ENCODE measurements around the gene COMMD7.

GRCh38 chr20:32753731-32754130, 10.5 kb upstream of the COMMD7 start:
- TF ChIP-seq, protein P1, sequence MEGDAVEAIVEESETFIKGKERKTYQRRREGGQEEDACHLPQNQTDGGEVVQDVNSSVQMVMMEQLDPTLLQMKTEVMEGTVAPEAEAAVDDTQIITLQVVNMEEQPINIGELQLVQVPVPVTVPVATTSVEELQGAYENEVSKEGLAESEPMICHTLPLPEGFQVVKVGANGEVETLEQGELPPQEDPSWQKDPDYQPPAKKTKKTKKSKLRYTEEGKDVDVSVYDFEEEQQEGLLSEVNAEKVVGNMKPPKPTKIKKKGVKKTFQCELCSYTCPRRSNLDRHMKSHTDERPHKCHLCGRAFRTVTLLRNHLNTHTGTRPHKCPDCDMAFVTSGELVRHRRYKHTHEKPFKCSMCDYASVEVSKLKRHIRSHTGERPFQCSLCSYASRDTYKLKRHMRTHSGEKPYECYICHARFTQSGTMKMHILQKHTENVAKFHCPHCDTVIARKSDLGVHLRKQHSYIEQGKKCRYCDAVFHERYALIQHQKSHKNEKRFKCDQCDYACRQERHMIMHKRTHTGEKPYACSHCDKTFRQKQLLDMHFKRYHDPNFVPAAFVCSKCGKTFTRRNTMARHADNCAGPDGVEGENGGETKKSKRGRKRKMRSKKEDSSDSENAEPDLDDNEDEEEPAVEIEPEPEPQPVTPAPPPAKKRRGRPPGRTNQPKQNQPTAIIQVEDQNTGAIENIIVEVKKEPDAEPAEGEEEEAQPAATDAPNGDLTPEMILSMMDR (IDR thresholded peaks at IDR 0.05) = no peak
- no peak for TF ChIP-seq ZFX (IDR thresholded peaks at IDR 0.05; ENCODE audit: borderline replicate concordance)
